ENCODE measurements around the gene CSAG3.

CSAG3 gene

DNA sequence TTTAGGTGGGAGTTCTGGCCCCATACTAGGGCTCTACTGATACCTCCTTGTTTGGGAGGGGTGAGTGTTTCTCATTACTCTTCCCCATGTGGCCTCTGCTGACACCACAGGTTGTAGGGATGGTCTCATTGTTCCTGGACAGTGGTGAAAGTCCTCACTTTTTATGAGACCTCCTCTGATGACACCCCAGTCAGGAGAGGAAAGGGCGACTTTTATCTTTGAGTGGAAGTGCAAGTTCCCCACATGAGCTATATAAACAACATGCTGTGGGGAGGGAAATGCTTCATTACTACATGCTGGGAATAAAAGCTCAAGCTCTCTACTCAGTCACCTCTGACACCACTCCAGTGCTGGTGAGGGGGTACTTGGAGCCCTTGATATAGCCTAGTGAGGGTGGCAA lies 39.9 kb downstream of the CSAG3 start:
- no peak overlapping the region for H3K4me3 ChIP-seq (ENCODE audit: low read length)
- TF ChIP-seq ZNF274 (IDR thresholded peaks at IDR 0.05; ENCODE audit: low read depth, low read length) = no peak

DNA sequence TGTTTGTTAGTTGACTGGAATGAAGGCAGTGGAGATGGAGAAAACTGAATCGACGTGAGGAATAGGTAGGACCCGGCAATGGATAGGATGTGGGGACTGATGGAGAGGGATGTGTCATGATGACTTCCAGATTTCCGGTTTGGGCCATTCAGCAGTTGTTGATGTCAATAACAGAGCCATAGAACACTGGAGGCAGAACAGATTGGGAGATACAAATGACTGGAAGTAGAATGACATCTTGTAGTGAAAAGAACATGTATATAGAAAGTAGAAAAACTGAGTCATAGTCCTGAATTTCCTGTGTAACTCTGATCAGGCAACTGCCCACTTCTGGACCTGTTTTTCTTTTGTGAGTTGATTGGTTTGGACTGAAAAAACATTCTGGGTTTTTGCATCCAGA lies 47.0 kb downstream of the CSAG3 start:
- TF ChIP-seq ZNF274 (IDR thresholded peaks at IDR 0.05; ENCODE audit: low read depth, low read length) = no peak
- H3K4me3 ChIP-seq (ENCODE audit: low read length) = no peak overlapping the region

Data from GM08714 (cell line).